Esophagus muscularis mucosa (tissue), 3 donors: ENCODE results near the gene ANKRD40.

Experiments
- POLR2A ChIP-seq: fragments of 450-650 bp; IDR thresholded peaks from one replicate; pipeline ENCODE4 v1.6.1; 2017; ENCODE audit warnings: antibody characterized with exemption, moderate library complexity, mild to moderate bottlenecking, low read depth
- POLR2AphosphoS5 ChIP-seq, 2 donors: sonication (generic); formaldehyde crosslinking; IDR thresholded peaks; one replicate each; pipeline ENCODE4 v1.6.1; 2017; ENCODE audit warnings: antibody characterized with exemption in 2 of 2
- TF ChIP-seq, protein P1 (sequence below), 3 experiments: fragments of 200-600 bp in 2 of 3; fragments of 450-650 bp in 1 of 3; sonication (generic) in 2 of 3; IDR thresholded peaks; one replicate each; pipeline ENCODE4 v1.5.1; 2017 to 2019; ENCODE audit warnings: antibody characterized with exemption in 3 of 3, mild to moderate bottlenecking in 2 of 3, moderate library complexity in 1 of 3

DNA sequence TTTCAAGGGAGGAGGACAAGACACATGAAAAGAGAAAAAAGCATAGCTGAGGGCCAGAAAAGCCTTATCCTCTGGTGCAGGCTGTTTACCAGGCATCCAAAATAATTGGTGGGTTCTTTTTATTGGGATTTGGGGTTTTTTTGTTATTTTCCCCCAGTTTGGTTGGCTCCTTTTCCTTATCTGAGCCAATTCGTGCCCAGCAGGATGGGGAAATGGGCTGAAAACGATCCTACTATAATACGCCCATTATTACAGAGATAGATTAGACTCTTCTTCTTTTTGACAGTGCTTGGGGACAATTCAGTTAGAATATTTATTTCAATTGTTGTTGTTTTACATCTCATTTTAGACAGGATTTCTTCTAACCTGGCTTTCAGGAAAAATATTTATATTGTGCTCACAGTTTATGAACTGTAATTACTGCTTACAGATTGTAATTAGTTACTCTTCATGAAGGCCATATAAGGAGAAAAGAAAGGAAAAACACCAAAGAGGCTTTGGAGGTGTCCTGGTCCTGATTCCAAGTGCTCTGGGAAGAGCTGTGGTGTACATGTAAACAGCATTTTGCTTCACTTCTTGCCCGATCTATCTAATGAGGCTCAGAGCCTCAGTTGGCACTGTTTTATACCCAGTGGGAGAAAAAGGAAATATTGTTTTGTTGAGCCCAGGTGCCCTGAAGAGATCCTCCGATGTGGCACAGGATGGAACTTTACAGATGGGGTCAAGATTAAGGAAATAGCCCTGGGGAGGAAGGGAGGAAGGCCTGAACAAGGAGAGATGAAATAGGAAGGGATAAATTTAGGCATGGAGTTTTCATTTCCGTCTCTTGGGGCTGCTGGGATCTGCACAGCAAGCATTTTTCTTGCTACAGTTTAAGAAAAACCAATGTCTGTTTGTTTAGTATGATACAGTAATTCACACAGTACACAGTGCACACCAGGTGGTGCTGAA, 611 bp upstream of the ANKRD40 start:
- peak in 1 of 2 donors; percentile 15 for TF ChIP-seq POLR2AphosphoS5 (IDR thresholded peaks at IDR 0.05)
- no peak for TF ChIP-seq POLR2A
- TF ChIP-seq, protein P1, sequence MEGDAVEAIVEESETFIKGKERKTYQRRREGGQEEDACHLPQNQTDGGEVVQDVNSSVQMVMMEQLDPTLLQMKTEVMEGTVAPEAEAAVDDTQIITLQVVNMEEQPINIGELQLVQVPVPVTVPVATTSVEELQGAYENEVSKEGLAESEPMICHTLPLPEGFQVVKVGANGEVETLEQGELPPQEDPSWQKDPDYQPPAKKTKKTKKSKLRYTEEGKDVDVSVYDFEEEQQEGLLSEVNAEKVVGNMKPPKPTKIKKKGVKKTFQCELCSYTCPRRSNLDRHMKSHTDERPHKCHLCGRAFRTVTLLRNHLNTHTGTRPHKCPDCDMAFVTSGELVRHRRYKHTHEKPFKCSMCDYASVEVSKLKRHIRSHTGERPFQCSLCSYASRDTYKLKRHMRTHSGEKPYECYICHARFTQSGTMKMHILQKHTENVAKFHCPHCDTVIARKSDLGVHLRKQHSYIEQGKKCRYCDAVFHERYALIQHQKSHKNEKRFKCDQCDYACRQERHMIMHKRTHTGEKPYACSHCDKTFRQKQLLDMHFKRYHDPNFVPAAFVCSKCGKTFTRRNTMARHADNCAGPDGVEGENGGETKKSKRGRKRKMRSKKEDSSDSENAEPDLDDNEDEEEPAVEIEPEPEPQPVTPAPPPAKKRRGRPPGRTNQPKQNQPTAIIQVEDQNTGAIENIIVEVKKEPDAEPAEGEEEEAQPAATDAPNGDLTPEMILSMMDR (IDR thresholded peaks at IDR 0.05): no peak
